ENCODE results near the gene THNSL1.

Gene THNSL1

GRCh38 chr10:25014579-25014978 is 1.8 kb upstream of the THNSL1 start:
- FAIRE-seq = no peak
- no peak for TF ChIP-seq POLR2A (IDR thresholded peaks at IDR 0.05; ENCODE audit: low read depth, low read length)
- TF ChIP-seq POLR2AphosphoS5 (IDR thresholded peaks at IDR 0.05; ENCODE audit: low read depth, low read length) = no peak
- TF ChIP-seq TAF1 (IDR thresholded peaks at IDR 0.05; ENCODE audit: borderline replicate concordance, low read depth, low read length) = no peak

GRCh38 chr10:25015828-25016375 is 510 bp upstream of the THNSL1 start, which contains the start of gene ENKUR:
TSS of gene ENKUR (minus strand) at chr10:25016158. CDS start at chr10:25015936, 222 bp downstream.
- FAIRE-seq (no peak), DNase-seq (ENCODE audit: insufficient read length) (peak; percentile 34)
- TF ChIP-seq TAF1 (IDR thresholded peaks at IDR 0.05; ENCODE audit: borderline replicate concordance, low read depth, low read length) (no peak), POLR2A (IDR thresholded peaks at IDR 0.05; ENCODE audit: low read depth, low read length) (no peak), POLR2AphosphoS5 (IDR thresholded peaks at IDR 0.05; ENCODE audit: low read depth, low read length) (no peak)

More at GRCh38 chr10:25014579-25014978, 1.8 kb upstream of the THNSL1 start:
- no peak for DNase-seq (ENCODE audit: insufficient read length)

GRCh38 chr10:25017154-25017590 is 760 bp downstream of the THNSL1 start:
- peak; percentile 5 for DNase-seq (ENCODE audit: insufficient read length)
- TF ChIP-seq POLR2A (IDR thresholded peaks at IDR 0.05; ENCODE audit: low read depth, low read length) (no peak), POLR2AphosphoS5 (IDR thresholded peaks at IDR 0.05; ENCODE audit: low read depth, low read length) (0 out of 2 replicates have a peak, but pooled peaks have one; percentile 9)
- FAIRE-seq = no peak

GRCh38 chr10:25017661-25018060 is 1.2 kb downstream of the THNSL1 start:
- DNase-seq (ENCODE audit: insufficient read length) (no peak), FAIRE-seq (no peak)
- no peak for TF ChIP-seq POLR2A (IDR thresholded peaks at IDR 0.05; ENCODE audit: low read depth, low read length)
- no peak for TF ChIP-seq TAF1 (IDR thresholded peaks at IDR 0.05; ENCODE audit: borderline replicate concordance, low read depth, low read length)
- TF ChIP-seq POLR2AphosphoS5 (IDR thresholded peaks at IDR 0.05; ENCODE audit: low read depth, low read length) = no peak

GRCh38 chr10:25018703-25019102 is 2.3 kb downstream of the THNSL1 start:
- TF ChIP-seq POLR2AphosphoS5 (IDR thresholded peaks at IDR 0.05; ENCODE audit: low read depth, low read length) = no peak
- TF ChIP-seq TAF1 (IDR thresholded peaks at IDR 0.05; ENCODE audit: borderline replicate concordance, low read depth, low read length) = no peak
- TF ChIP-seq POLR2A (IDR thresholded peaks at IDR 0.05; ENCODE audit: low read depth, low read length) = no peak
- FAIRE-seq (no peak), DNase-seq (ENCODE audit: insufficient read length) (no peak)

- FAIRE-seq (no peak), DNase-seq (ENCODE audit: insufficient read length) (no peak)
- TF ChIP-seq POLR2AphosphoS5 (IDR thresholded peaks at IDR 0.05; ENCODE audit: low read depth, low read length) = no peak
- no peak for TF ChIP-seq TAF1 (IDR thresholded peaks at IDR 0.05; ENCODE audit: borderline replicate concordance, low read depth, low read length)
- TF ChIP-seq POLR2A (IDR thresholded peaks at IDR 0.05; ENCODE audit: low read depth, low read length) = no peak
Measured at GRCh38 chr10:25023278-25023677, 6.9 kb downstream of the THNSL1 start.

GRCh38 chr10:25024528-25024927 is 8.1 kb downstream of the THNSL1 start:
- DNase-seq (ENCODE audit: insufficient read length) (no peak), FAIRE-seq (no peak)
- no peak for TF ChIP-seq POLR2A (IDR thresholded peaks at IDR 0.05; ENCODE audit: low read depth, low read length)
- TF ChIP-seq POLR2AphosphoS5 (IDR thresholded peaks at IDR 0.05; ENCODE audit: low read depth, low read length) = no peak
- TF ChIP-seq TAF1 (IDR thresholded peaks at IDR 0.05; ENCODE audit: borderline replicate concordance, low read depth, low read length) = no peak

GRCh38 chr10:25026463-25026862 is 10.1 kb downstream of the THNSL1 start:
- FAIRE-seq (no peak), DNase-seq (ENCODE audit: insufficient read length) (no peak)
- TF ChIP-seq TAF1 (IDR thresholded peaks at IDR 0.05; ENCODE audit: borderline replicate concordance, low read depth, low read length) = no peak
- TF ChIP-seq POLR2AphosphoS5 (IDR thresholded peaks at IDR 0.05; ENCODE audit: low read depth, low read length) = no peak

- no peak for FAIRE-seq
- TF ChIP-seq POLR2AphosphoS5 (IDR thresholded peaks at IDR 0.05; ENCODE audit: low read depth, low read length) = no peak
- DNase-seq (ENCODE audit: insufficient read length) = no peak
Measured at GRCh38 chr10:25028711-25029110, 12.3 kb downstream of the THNSL1 start.

- FAIRE-seq (no peak), DNase-seq (ENCODE audit: insufficient read length) (no peak)
- no peak for TF ChIP-seq POLR2A (IDR thresholded peaks at IDR 0.05; ENCODE audit: low read depth, low read length)
- TF ChIP-seq POLR2AphosphoS5 (IDR thresholded peaks at IDR 0.05; ENCODE audit: low read depth, low read length) = no peak
- TF ChIP-seq TAF1 (IDR thresholded peaks at IDR 0.05; ENCODE audit: borderline replicate concordance, low read depth, low read length) = no peak
Measured at GRCh38 chr10:25029519-25029918, 13.1 kb downstream of the THNSL1 start.

- FAIRE-seq = no peak
- DNase-seq (ENCODE audit: insufficient read length) = no peak
- TF ChIP-seq POLR2A (IDR thresholded peaks at IDR 0.05; ENCODE audit: low read depth, low read length) = no peak
- no peak for TF ChIP-seq POLR2AphosphoS5 (IDR thresholded peaks at IDR 0.05; ENCODE audit: low read depth, low read length)
- TF ChIP-seq TAF1 (IDR thresholded peaks at IDR 0.05; ENCODE audit: borderline replicate concordance, low read depth, low read length) = no peak
Measured at GRCh38 chr10:25036381-25036780, 20.0 kb downstream of the THNSL1 start.

GRCh38 chr10:25038325-25038724 is 21.9 kb downstream of the THNSL1 start:
- FAIRE-seq = no peak
- TF ChIP-seq TAF1 (IDR thresholded peaks at IDR 0.05; ENCODE audit: borderline replicate concordance, low read depth, low read length) = no peak
- DNase-seq (ENCODE audit: insufficient read length) = no peak

- FAIRE-seq (no peak), DNase-seq (ENCODE audit: insufficient read length) (no peak)
- TF ChIP-seq POLR2A (IDR thresholded peaks at IDR 0.05; ENCODE audit: low read depth, low read length) (no peak), TAF1 (IDR thresholded peaks at IDR 0.05; ENCODE audit: borderline replicate concordance, low read depth, low read length) (no peak), POLR2AphosphoS5 (IDR thresholded peaks at IDR 0.05; ENCODE audit: low read depth, low read length) (no peak)
Measured at GRCh38 chr10:25039531-25039930, 23.1 kb downstream of the THNSL1 start.

Data from GM12892 (cell line).